HG03045 (cell line): ENCODE data around the gene FBXL17.

Experiments used
- ATAC-seq: cut with Tn5 transposase; IDR thresholded peaks from one replicate; pipeline ENCODE4 v1.9.1; 2021; ENCODE audit warnings: mild to moderate bottlenecking, moderate library complexity; ENCODE audit not compliant: unreplicated experiment

The FBXL17 gene

DNA sequence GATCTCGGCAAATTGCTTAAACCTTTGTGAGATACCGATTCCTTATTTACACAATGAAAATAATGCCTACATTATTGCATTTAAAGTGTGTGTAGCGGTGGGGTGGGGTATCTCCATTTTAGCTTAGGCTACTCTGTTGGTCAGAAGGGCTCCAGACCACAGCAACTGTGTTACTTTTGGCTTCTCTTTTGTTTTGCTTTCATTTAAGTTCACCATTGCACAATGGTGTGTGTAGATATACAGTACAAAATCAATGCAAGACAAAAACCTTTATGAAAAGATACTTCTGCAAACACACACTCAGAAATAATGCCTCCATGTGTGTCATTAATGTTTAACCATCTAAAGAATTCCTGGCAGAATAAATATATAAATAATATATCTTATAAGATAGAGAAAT is 279.4 kb downstream of the FBXL17 start:
- ATAC-seq, result no peak

- no peak for ATAC-seq
These were observed 280.1 kb downstream of the FBXL17 start for GRCh38 chr5:108101821-108102220.

- no peak for ATAC-seq
These were observed 280.8 kb downstream of the FBXL17 start for GRCh38 chr5:108101130-108101529.

DNA sequence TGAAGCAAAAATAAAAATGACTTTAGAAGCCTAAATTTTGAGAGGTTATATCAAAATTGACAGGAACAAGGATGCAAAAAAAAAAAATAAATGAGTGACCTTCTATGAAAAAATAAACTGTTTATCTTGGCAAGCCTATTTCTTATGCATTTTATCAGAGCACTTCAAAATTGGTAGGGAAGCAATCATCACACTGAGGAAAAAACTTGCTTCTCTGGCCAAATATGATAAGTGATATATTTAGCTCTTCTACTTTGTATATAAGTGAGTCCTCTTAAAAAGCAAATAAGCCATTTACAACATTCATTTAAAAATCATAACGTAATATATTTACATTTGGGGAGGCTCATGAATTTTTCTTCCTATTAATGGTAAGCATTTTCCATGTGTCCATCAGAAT is 287.1 kb downstream of the FBXL17 start:
- no peak for ATAC-seq

GRCh38 chr5:108093186-108093585 is 288.7 kb downstream of the FBXL17 start:
- no peak for ATAC-seq

GRCh38 chr5:108090946-108091345 is 291.0 kb downstream of the FBXL17 start:
- ATAC-seq, result no peak

- no peak for ATAC-seq
These were observed 297.8 kb downstream of the FBXL17 start for GRCh38 chr5:108084105-108084504.

- ATAC-seq, result no peak
These were observed 298.7 kb downstream of the FBXL17 start for GRCh38 chr5:108083232-108083631.

- no peak for ATAC-seq
These were observed 300.2 kb downstream of the FBXL17 start for GRCh38 chr5:108081707-108082106.

GRCh38 chr5:108079753-108080152 is 302.1 kb downstream of the FBXL17 start:
- ATAC-seq, result no peak

- no peak for ATAC-seq
These were observed 303.0 kb downstream of the FBXL17 start for GRCh38 chr5:108078882-108079281.

DNA sequence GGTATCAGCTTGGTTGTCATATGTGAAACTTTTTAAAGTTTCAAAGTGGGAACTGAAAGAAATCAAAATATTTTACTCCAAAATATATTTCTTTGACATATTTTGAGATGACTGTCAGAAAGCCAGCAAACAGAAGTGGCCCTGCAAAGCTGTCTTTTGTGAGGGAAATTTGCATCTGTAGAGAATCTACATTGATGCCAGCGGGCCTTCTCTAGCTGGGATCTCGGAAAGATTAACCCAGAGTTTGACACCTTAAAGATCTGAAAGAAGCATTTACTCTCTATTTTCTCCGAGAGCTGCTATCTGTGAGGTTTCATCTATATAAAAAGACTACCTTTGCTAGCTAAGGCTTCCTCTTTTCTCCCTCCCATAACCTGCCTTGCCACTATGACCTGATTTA is 303.6 kb downstream of the FBXL17 start:
- ATAC-seq, result no peak

GRCh38 chr5:108074626-108075025 is 307.3 kb downstream of the FBXL17 start:
- no peak for ATAC-seq

- no peak for ATAC-seq
These were observed 317.6 kb downstream of the FBXL17 start for GRCh38 chr5:108064302-108064701.

- no peak for ATAC-seq
These were observed 320.0 kb downstream of the FBXL17 start for GRCh38 chr5:108061941-108062340.

- no peak for ATAC-seq
These were observed 321.6 kb downstream of the FBXL17 start for GRCh38 chr5:108060340-108060739.

GRCh38 chr5:108059334-108059733 is 322.6 kb downstream of the FBXL17 start:
- no peak for ATAC-seq

DNA sequence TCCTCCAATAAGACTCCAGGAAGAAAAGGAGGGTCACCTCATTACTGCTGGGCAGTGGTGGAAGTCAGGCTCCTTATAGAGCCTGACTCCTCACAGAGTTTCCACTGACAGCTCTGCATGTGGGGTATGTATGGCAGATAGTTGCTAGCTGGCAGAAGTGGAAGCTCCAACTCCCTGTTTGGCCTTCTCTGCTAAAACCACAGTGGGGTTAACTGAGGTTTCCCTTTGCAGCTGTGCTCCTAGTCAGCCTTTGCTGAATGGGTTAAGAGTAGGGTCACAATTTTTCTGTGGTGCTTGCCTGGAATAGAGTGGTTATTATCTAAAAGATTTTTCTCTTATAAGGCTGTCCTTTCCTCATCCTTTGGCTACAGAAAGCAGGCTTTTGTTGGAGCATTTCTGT is 327.5 kb downstream of the FBXL17 start:
- ATAC-seq, result no peak

- no peak for ATAC-seq
These were observed 334.8 kb downstream of the FBXL17 start for GRCh38 chr5:108046955-108047670.

GRCh38 chr5:108036482-108036881 is 345.4 kb downstream of the FBXL17 start:
- ATAC-seq, result no peak

- no peak for ATAC-seq
These were observed 353.0 kb downstream of the FBXL17 start for GRCh38 chr5:108028883-108029282.

DNA sequence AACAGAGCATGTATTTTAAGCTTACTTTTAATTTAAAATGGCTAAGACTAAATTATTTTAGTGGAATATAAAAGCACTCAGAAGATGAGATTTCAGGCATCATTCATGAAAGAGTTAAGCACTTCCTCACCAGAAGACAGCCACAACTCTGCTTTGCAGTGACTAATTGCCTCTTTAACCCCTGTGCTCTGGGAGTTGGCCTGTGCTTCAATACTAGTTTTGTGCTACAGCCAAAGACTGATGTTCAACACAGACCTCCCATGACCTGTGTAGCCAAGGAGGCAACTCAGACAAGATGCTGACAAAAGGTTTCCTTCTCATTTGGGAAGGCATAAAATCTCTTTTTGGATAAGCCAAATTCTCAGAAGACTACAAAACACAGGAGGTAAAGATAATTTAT is 353.5 kb downstream of the FBXL17 start:
- no peak for ATAC-seq

- no peak for ATAC-seq
These were observed 355.9 kb downstream of the FBXL17 start for GRCh38 chr5:108025957-108026356.
